Mesenteric fat pad (tissue), 1 donor: ENCODE results near the gene ZFP90. TPM values are rescaled to one million over a fixed set of nuclear protein-coding genes. Genes with fewer than 3 reads are reported as not detected.
"Not testable (repeated sequence)": the region's sequence is repeated elsewhere in the genome, so short reads cannot be mapped to it uniquely, and the experiment has no call there.

Experiments
- DNase-seq: peaks from one replicate; pipeline ENCODE4 v3.0.0-alpha.2; 2020; ENCODE audit warnings: low spot score
- total RNA-seq: library from RNA; stranded (reverse); fragmentation: NEBNext Ultra II Directional; extraction: Animal tissue kit (Norgen Biotek cat#: 25700); gene quantifications from one replicate; pipeline ENCODE4 v1.2.1, GENCODE V29; 2021
- donor health status: DM: yes; HTN: yes; CAD: no.

ZFP90 gene
- total RNA-seq, 1 donor from 2014 or later = 15.4 TPM

GRCh38 chr16:68517606-68518166, 21.4 kb upstream of the ZFP90 start:
- no peak for DNase-seq

GRCh38 chr16:68519225-68519745, 19.8 kb upstream of the ZFP90 start:
- no peak for DNase-seq

GRCh38 chr16:68520649-68521086, 18.4 kb upstream of the ZFP90 start:
- no peak for DNase-seq

- no peak for DNase-seq
Measured at GRCh38 chr16:68524069-68524820, 14.8 kb upstream of the ZFP90 start.

GRCh38 chr16:68526143-68526781, 12.8 kb upstream of the ZFP90 start:
- no peak for DNase-seq

- DNase-seq = no peak
Measured at GRCh38 chr16:68526782-68527145, 12.3 kb upstream of the ZFP90 start.

GRCh38 chr16:68528233-68528632, 10.9 kb upstream of the ZFP90 start:
- no peak for DNase-seq

- DNase-seq = peak; percentile 93
Measured at GRCh38 chr16:68528686-68529379, 10.3 kb upstream of the ZFP90 start.

- DNase-seq = no peak
Measured at GRCh38 chr16:68529608-68529930, 9.5 kb upstream of the ZFP90 start.

GRCh38 chr16:68529931-68530701, 9.0 kb upstream of the ZFP90 start:
- peak; percentile 94 for DNase-seq

GRCh38 chr16:68533937-68534336, 5.2 kb upstream of the ZFP90 start:
- DNase-seq = no peak

GRCh38 chr16:68535331-68535730, 3.8 kb upstream of the ZFP90 start:
- no peak for DNase-seq

GRCh38 chr16:68539711-68540239, 684 bp downstream of the ZFP90 start:
- DNase-seq = no peak

GRCh38 chr16:68548947-68549346, 9.9 kb downstream of the ZFP90 start:
- DNase-seq = no peak

GRCh38 chr16:68553186-68553585, 14.1 kb downstream of the ZFP90 start:
- no peak for DNase-seq

- DNase-seq = not testable (repeated sequence)
Measured at GRCh38 chr16:68560341-68560740, 21.2 kb downstream of the ZFP90 start.

- no peak for DNase-seq
Measured at GRCh38 chr16:68563631-68564381, 24.7 kb downstream of the ZFP90 start.

GRCh38 chr16:68564382-68564985, 25.4 kb downstream of the ZFP90 start:
- no peak for DNase-seq

- DNase-seq = no peak
Measured at GRCh38 chr16:68574479-68574878, 35.4 kb downstream of the ZFP90 start.

- DNase-seq = no peak
Measured at GRCh38 chr16:68575082-68575481, 36.0 kb downstream of the ZFP90 start.
